DMS 273 treated with DMSO at 0.1 percent for 48 hours (cell line): ENCODE results near the gene NPIPB8.
"Not testable (repeated sequence)": the region's sequence is repeated elsewhere in the genome, so short reads cannot be mapped to it uniquely, and the experiment has no call there.

Experiments used
- DNase-seq: peaks from one replicate; lab custom pipeline; 2025; lab: John Stamatoyannopoulos, UW

The NPIPB8 gene

GRCh38 chr16:28637765-28638164 lies at the start of gene NPIPB8:
Gene NPIPB8 (plus strand): TSS chr16:28638065. CDS start chr16:28638361, 296 bp downstream.
- not testable (repeated sequence) for DNase-seq

- no peak for DNase-seq
Observed at GRCh38 chr16:28589069-28589468, 48.8 kb upstream of the NPIPB8 start.

DNA sequence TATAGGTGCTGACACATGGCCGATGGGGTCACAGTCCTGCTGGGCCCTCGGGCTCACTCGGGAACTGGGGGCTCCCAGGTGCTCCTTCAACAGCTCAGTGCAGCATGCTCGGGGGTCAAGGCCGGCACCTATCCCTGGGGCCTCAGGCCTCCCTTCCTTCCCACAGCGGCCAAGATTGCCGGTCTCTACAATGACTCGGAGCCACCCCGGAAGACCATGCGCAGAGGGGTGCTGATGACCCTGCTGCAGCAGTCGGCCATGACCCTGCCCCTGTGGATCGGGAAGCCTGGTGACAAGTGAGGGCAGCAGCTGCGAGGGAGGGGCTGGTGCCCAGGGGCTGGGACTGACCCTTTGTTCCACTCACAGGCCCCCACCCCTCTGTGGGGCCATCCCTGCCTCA lies 47.9 kb upstream of the NPIPB8 start:
- no peak for DNase-seq

- no peak for DNase-seq
Observed at GRCh38 chr16:28590384-28591340, 47.2 kb upstream of the NPIPB8 start.

DNA sequence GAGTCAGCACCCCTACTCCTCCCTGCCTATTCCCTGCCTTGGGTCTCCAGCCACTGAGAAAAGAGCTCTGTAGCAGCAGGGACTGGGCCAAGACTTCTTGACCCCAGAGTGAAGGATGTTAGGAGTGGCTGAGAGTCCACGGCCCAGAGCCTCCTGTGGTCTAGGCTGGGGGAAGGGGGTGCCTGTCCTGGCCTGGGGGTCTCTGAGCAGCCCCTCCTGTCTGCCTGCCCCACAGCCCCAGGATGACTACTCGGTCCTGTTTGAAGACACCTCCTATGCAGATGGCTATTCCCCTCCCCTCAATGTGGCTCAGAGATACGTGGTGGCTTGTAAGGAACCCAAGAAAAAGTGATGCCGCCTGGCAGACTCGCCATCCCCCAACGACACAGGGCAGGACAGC lies 46.5 kb upstream of the NPIPB8 start:
- DNase-seq = no peak

GRCh38 chr16:28592511-28592910 lies 45.4 kb upstream of the NPIPB8 start:
- DNase-seq = no peak

GRCh38 chr16:28592979-28593553 lies 44.8 kb upstream of the NPIPB8 start:
- no peak for DNase-seq

DNA sequence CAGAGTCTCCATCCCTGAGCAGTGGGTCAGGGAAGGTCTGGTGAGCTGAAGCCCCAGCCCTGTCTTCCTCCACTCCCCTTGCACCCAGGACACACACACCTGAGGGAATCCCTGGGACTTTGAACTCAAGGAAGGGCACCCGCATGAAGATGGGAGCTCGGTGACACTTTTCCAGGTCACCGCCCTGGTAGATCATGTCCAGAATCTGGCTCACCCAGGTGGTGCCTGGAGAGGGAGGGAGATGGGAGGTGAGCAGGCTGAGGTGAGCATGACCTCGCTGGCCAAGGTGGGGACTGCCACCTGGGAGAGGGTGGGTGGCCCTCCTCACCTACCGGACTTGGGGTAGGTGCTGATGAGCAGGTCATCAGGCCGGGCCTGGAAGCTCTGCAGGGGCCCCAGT lies 42.4 kb upstream of the NPIPB8 start:
- not testable (repeated sequence) for DNase-seq

GRCh38 chr16:28596115-28596630 lies 41.7 kb upstream of the NPIPB8 start:
- DNase-seq = no peak

GRCh38 chr16:28596840-28597691 lies 40.8 kb upstream of the NPIPB8 start, which contains the start of gene SULT1A2:
Gene SULT1A2 (minus strand): TSS chr16:28597050. CDS start chr16:28595930, 1,120 bp downstream.
- DNase-seq = no peak

- DNase-seq = no peak
Observed at GRCh38 chr16:28597692-28598261, 40.1 kb upstream of the NPIPB8 start.

- not testable (repeated sequence) for DNase-seq
Observed at GRCh38 chr16:28599377-28600285, 38.2 kb upstream of the NPIPB8 start.

DNA sequence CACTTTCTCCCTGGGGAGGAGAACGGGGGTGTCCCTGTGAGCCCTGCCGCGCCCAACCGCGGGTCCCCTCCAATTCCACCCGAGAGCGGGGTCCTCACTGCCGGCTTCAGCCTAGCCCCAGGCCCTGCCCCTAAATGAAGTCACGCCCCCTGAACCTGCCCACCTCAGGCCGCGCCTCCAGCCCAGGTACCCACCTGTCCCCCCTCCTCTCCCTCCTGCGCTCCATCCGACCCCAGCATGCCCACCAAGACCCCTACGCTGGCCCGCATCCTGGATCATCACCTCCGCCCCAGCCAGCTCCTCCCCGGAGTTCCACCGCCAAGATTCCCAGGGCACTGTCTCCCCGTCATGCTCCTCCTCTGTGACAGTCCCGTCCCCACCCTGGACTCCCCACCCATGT lies 36.9 kb upstream of the NPIPB8 start:
- not testable (repeated sequence) for DNase-seq

DNA sequence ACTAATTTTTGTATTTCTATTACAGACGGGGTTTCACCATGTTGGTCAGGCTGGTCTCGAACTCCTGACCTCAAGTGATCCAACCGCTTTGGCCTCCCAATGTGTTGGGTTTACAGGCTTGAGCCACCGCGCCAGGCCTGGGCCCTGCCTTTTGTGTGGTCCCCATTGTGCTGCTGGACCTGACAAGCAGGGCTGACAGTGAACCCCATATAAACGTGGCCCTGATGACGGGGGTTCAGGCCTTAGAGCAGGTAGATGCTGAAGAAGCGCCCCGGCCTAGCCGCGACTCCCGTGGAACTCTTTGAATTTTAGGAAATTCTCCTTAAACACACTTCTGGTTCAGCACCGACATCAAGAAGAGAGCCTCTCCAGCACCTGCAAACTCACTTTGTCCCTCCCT lies 36.3 kb upstream of the NPIPB8 start:
- DNase-seq = not testable (repeated sequence)

DNA sequence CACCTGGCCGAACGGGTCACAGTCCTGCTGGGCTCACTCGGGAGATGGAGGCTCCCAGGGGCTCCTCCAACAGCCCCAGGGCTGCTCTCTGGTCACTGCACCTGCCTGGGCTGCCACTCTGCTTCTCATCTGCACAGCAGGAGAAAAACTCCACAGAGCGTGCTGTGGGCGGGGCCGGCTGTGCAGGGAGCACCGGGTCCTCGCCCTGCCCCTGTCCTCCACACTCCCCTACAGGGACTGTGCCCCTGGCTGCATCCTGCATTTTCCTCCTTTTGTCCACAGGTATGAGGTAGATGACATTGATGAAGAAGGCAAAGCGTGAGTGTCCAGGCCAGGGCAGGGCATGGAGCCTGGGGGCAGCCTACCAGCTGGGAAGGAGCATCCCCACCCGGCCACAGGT lies 35.8 kb upstream of the NPIPB8 start:
- not testable (repeated sequence) for DNase-seq

- DNase-seq = no peak
Observed at GRCh38 chr16:28602529-28602928, 35.3 kb upstream of the NPIPB8 start.

- no peak for DNase-seq
Observed at GRCh38 chr16:28603381-28604185, 34.3 kb upstream of the NPIPB8 start.

- DNase-seq = no peak
Observed at GRCh38 chr16:28604186-28604565, 33.7 kb upstream of the NPIPB8 start.

- DNase-seq = no peak
Observed at GRCh38 chr16:28606291-28607115, 31.4 kb upstream of the NPIPB8 start.
